GM12878 (cell line): ENCODE data around the gene KIF21A. TPM values are rescaled to one million over a fixed set of nuclear protein-coding genes. Genes with fewer than 3 reads are reported as not detected.

Source experiments
- ATF2 ChIP-seq: IDR thresholded peaks from 2 replicates; pipeline ENCODE4 v1.6.1; 2012; ENCODE audit warnings: low read length, inconsistent platforms
- ATF7 ChIP-seq: fragments of 450-650 bp; IDR thresholded peaks from 2 replicates; pipeline ENCODE4 v1.6.1; 2016; ENCODE audit warnings: low read depth, mild to moderate bottlenecking
- BCL3 ChIP-seq: IDR thresholded peaks from 2 replicates; pipeline ENCODE4 v1.6.1; 2011; ENCODE audit warnings: borderline replicate concordance, low read depth, mild to moderate bottlenecking, moderate library complexity, low read length; ENCODE audit not compliant: insufficient read depth, poor library complexity, severe bottlenecking
- BHLHE40 ChIP-seq, 2 experiments: fragments of 450-650 bp in 1 of 2; IDR thresholded peaks; 2 replicates each; pipeline ENCODE4 v1.6.1; 2011 to 2017; ENCODE audit warnings: low read depth in 2 of 2, borderline replicate concordance in 1 of 2, improper control_type of control experiment in 1 of 2, low read length in 1 of 2, mild to moderate bottlenecking in 1 of 2
- CHD4 ChIP-seq: fragments of 200-600 bp; sonication (generic); IDR thresholded peaks from 2 replicates; pipeline ENCODE4 v1.6.1; 2016; ENCODE audit warnings: mild to moderate bottlenecking
- DPF2 ChIP-seq: fragments of 450-650 bp; IDR thresholded peaks from 2 replicates; pipeline ENCODE4 v1.6.1; 2017; ENCODE audit warnings: mild to moderate bottlenecking
- EED ChIP-seq: sonication (generic); IDR thresholded peaks from 2 replicates; pipeline ENCODE4 v1.6.1; 2016; ENCODE audit warnings: antibody characterized with exemption, low read depth
- EGR1 ChIP-seq, 2 experiments: IDR thresholded peaks; 1 replicate in 1 of 2; 2 replicates in 1 of 2; pipeline ENCODE4 v1.6.1; 2011 to 2012; ENCODE audit warnings: low read depth in 2 of 2, low read length in 2 of 2, borderline replicate concordance in 1 of 2, mild to moderate bottlenecking in 1 of 2, moderate library complexity in 1 of 2
- EP300 ChIP-seq, 2 experiments: fragments of 150-350 bp in 1 of 2; IDR thresholded peaks; 2 replicates each; pipeline ENCODE4 v1.6.1; 2011 to 2012; ENCODE audit warnings: low read depth in 2 of 2, low read length in 2 of 2, borderline replicate concordance in 1 of 2, improper control_type of control experiment in 1 of 2, inconsistent platforms in 1 of 2; ENCODE audit not compliant: control insufficient read depth in 1 of 2
- ESRRA ChIP-seq: IDR thresholded peaks from 2 replicates; pipeline ENCODE4 v1.6.1; 2012; ENCODE audit warnings: mild to moderate bottlenecking, low read length, improper control_type of control experiment
- IKZF1 ChIP-seq: fragments of 450-650 bp; conservative IDR thresholded peaks from 2 replicates; pipeline ENCODE4 v1.6.1; 2017; ENCODE audit warnings: antibody characterized with exemption, mild to moderate bottlenecking
- JUNB ChIP-seq: IDR thresholded peaks from 2 replicates; pipeline ENCODE4 v1.6.1; 2016; ENCODE audit warnings: antibody characterized with exemption, mild to moderate bottlenecking
- LARP7 ChIP-seq: fragments of 450-650 bp; IDR thresholded peaks from 2 replicates; pipeline ENCODE4 v1.6.1; 2017; ENCODE audit warnings: mild to moderate bottlenecking
- MEF2A ChIP-seq: IDR thresholded peaks from 2 replicates; pipeline ENCODE4 v1.6.1; 2011; ENCODE audit warnings: low read depth, mild to moderate bottlenecking, low read length, moderate library complexity; ENCODE audit not compliant: insufficient read depth
- NFYA ChIP-seq: IDR thresholded peaks from 2 replicates; pipeline ENCODE4 v1.6.1; 2011; ENCODE audit warnings: low read depth, mild to moderate bottlenecking, low read length, improper control_type of control experiment, borderline replicate concordance
- PBX3 ChIP-seq: IDR thresholded peaks from 2 replicates; pipeline ENCODE4 v1.6.1; 2011; ENCODE audit warnings: mild to moderate bottlenecking, low read depth, low read length, moderate library complexity; ENCODE audit not compliant: insufficient replicate concordance
- POLR2AphosphoS5 ChIP-seq: IDR thresholded peaks from 2 replicates; pipeline ENCODE4 v1.6.1; 2011; ENCODE audit warnings: mild to moderate bottlenecking, low read length, inconsistent platforms
- RB1 ChIP-seq: fragments of 450-650 bp; formaldehyde crosslinking; IDR thresholded peaks from 2 replicates; pipeline ENCODE4 v1.6.1; 2017; ENCODE audit warnings: mild to moderate bottlenecking, borderline replicate concordance
- SUPT20H ChIP-seq: IDR thresholded peaks from 2 replicates; pipeline ENCODE4 v1.6.1; 2011; ENCODE audit warnings: low read depth, mild to moderate bottlenecking, low read length, moderate library complexity, borderline replicate concordance; ENCODE audit not compliant: control insufficient read depth
- SUZ12 ChIP-seq: fragments of 200-600 bp; sonication (generic); IDR thresholded peaks from one replicate; pipeline ENCODE4 v1.6.1; 2018; ENCODE audit warnings: antibody characterized with exemption, mild to moderate bottlenecking; ENCODE audit not compliant: unreplicated experiment
- TAF1 ChIP-seq: IDR thresholded peaks from 2 replicates; pipeline ENCODE4 v1.6.1; 2011; ENCODE audit warnings: mild to moderate bottlenecking, low read depth, low read length, borderline replicate concordance
- YBX1 ChIP-seq: fragments of 450-650 bp; IDR thresholded peaks from 2 replicates; pipeline ENCODE4 v1.6.1; 2016; ENCODE audit warnings: antibody characterized with exemption
- ZBED1 ChIP-seq: IDR thresholded peaks from 2 replicates; pipeline ENCODE4 v1.6.1; 2016; ENCODE audit warnings: borderline replicate concordance
- polyA plus RNA-seq, 11 experiments: library from polyadenylated mRNA; depleted of rRNA in 4 of 11; unstranded in 6 of 11; stranded (reverse) in 5 of 11; fragments of >200 nt; fragmentation: Nextera tagmentation in 4 of 11; fragmentation: Illumina TruSeq in 1 of 11; extraction: Ambion mirVana in 4 of 11; extraction: Trizol in 1 of 11; gene quantifications; 1 replicate in 1 of 11; 2 replicates in 10 of 11; pipeline versions ENCODE4 v1.2.1 to v1.2.3, GENCODE V29; 2011 to 2016; ENCODE audit warnings: inconsistent platforms in 2 of 11, missing spikeins in 2 of 11, low read depth in 1 of 11
- total RNA-seq, 4 experiments: library from RNA; depleted of rRNA in 3 of 4; stranded (reverse); fragments of >200 nt in 3 of 4; fragmentation: Illumina TruSeq in 1 of 4; extraction: Trizol in 1 of 4; gene quantifications; 2 replicates each; pipeline versions ENCODE4 v1.2.1 to v1.2.3, GENCODE V29; 2013 to 2021
- TF ChIP-seq, protein P1 (sequence below): fragments of 450-650 bp; IDR thresholded peaks from 2 replicates; pipeline ENCODE4 v1.6.1; 2017; ENCODE audit warnings: mild to moderate bottlenecking, low read depth, inconsistent platforms; ENCODE audit not compliant: poor library complexity, severe bottlenecking

Gene KIF21A
- total and polyA plus RNA-seq, 10 of the 15 experiments (the other 5 are each of a cell fraction or from before 2014, with no cell fraction given) = 21.3 to 42.1 (median 24.5) TPM

DNA sequence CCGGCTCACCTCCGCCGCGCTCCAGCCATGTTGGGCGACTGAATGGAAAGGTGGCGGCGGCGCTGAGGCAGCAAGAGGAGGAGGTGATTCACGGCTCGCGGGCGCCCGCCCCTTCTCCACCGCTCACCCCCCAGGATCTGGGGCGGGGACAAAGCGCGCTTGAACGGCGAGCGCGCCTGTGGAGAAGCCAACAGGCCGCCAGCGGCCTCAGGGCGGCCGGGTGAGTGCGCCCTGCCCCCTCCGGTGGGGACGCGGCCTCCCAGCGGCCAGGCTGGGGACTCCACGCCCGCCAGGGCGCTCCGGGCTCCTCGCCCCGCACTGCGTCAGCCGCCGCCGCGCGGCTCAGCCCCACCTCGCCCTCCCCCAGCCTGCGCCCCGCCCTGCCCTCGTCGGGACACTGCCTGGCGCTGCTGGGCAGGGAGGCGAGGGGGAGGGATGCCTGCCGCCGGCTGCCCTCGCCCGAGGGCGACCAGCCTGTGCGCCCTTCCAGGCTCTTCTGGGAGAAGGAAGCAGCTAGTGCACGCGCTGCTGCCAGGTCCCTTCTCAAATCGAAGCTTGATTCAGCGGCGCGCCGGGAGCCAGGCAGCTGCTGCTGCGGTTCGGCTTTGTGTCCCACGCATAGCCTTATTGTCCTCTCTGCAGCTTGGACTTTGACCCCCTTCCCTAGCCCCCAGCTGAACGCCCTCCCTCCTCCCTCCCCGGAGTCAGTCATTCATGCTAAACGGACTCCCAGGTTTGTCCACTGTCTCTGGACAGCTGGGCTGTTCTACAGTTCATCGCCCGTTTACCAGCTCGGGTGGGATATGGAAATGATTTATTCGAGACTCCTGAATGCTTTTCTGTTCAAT is at the start of gene KIF21A (continued):
- TF ChIP-seq, protein P1, sequence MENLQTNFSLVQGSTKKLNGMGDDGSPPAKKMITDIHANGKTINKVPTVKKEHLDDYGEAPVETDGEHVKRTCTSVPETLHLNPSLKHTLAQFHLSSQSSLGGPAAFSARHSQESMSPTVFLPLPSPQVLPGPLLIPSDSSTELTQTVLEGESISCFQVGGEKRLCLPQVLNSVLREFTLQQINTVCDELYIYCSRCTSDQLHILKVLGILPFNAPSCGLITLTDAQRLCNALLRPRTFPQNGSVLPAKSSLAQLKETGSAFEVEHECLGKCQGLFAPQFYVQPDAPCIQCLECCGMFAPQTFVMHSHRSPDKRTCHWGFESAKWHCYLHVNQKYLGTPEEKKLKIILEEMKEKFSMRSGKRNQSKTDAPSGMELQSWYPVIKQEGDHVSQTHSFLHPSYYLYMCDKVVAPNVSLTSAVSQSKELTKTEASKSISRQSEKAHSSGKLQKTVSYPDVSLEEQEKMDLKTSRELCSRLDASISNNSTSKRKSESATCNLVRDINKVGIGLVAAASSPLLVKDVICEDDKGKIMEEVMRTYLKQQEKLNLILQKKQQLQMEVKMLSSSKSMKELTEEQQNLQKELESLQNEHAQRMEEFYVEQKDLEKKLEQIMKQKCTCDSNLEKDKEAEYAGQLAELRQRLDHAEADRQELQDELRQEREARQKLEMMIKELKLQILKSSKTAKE = no peak
- TF ChIP-seq POLR2AphosphoS5 (peak; percentile 80), SUPT20H (no peak), TAF1 (peak; percentile 84; the same call in 1 of the 2 replicates), NFYA (no peak), IKZF1 (peak; percentile 80), JUNB (no peak), BHLHE40 (IDR thresholded peaks at IDR 0.05; ENCODE audit: borderline replicate concordance in 1 of 2, low read depth in 2 of 2, low read length in 1 of 2) (peak; percentile 20 to 21; a peak in 1 of 4 replicates), BCL3 (peak; percentile 59), YBX1 (no peak), CHD4 (no peak), ZBED1 (no peak; the same call in 1 of the 2 replicates), ATF7 (no peak), PBX3 (no peak), EP300 (IDR thresholded peaks at IDR 0.05; ENCODE audit: borderline replicate concordance in 1 of 2, control insufficient read depth in 1 of 2, low read depth in 2 of 2, low read length in 2 of 2) (peak in 1 of 2 experiments; percentile 8; a peak in 1 of 4 replicates), LARP7 (no peak), DPF2 (no peak; the same call in 1 of the 2 replicates), RB1 (peak; percentile 23; the same call in 1 of the 2 replicates), ATF2 (no peak), ESRRA (no peak), EED (no peak), SUZ12 (no peak), EGR1 (IDR thresholded peaks at IDR 0.05; ENCODE audit: borderline replicate concordance in 1 of 2, low read depth in 2 of 2, low read length in 2 of 2) (no peak), MEF2A (0 out of 2 replicates have a peak, but pooled peaks have one; percentile 24)
